Measurements from ENCODE around the gene CD79A. TPM values are rescaled to one million over a fixed set of nuclear protein-coding genes. Genes with fewer than 3 reads are reported as not detected.

Gene CD79A
- total RNA-seq, 1 experiment from 2014 or later, result 0.82 TPM

- peaks cover 89% of the 10 kb centered on the region for H3K36me3 Mint-ChIP-seq (ENCODE audit: insufficient read depth, unreplicated experiment)
- H3K27me3 ChIP-seq (replicated peaks; ENCODE audit: control insufficient read depth, insufficient read depth, low read length), result no peaks in the 10 kb centered on the region
- no peak for DNase-seq
- POLR2A ChIA-PET, result no interaction called here
- peaks cover 26% of the 10 kb centered on the region for H3K36me3 ChIP-seq (ENCODE audit: control insufficient read depth, insufficient read depth, low read length)
- H3K9me3 Mint-ChIP-seq (ENCODE audit: unreplicated experiment), result no peaks in the 10 kb centered on the region
- CTCF ChIA-PET, result interaction anchor here (1.4 kb wide), 1 partner anchor 10 kb away, joined by 3 read pairs; no protein-coding TSS in a partner anchor
- H3K4me3 Mint-ChIP-seq (ENCODE audit: unreplicated experiment), result peak overlapping the region; percentile 84
- no peak overlapping the region for H3K27ac Mint-ChIP-seq (ENCODE audit: unreplicated experiment)
- no TSS peak for BruUV-seq (replicated peaks)
- no peaks in the 10 kb centered on the region for H3K27me3 Mint-ChIP-seq (ENCODE audit: insufficient read depth, unreplicated experiment)
- H3K4me1 ChIP-seq, result peaks cover 23% of the 10 kb centered on the region
- no peak for TF ChIP-seq CTCF (IDR thresholded peaks at IDR 0.05; ENCODE audit: insufficient read depth in 1 of 2, low read depth in 1 of 2, low read length in 1 of 2, severe bottlenecking in 1 of 2, unreplicated experiment in 1 of 2)
- H3K4me1 Mint-ChIP-seq (ENCODE audit: low read depth, unreplicated experiment), result peaks cover 14% of the 10 kb centered on the region
- intact Hi-C loops (cut with micrococcal nuclease; ENCODE audit: unreplicated experiment), result no loop called here
- H3K4me3 ChIP-seq (ENCODE audit: low read depth, low read length), result no peak overlapping the region
- no peaks in the 10 kb centered on the region for H3K9me3 ChIP-seq
Measured at GRCh38 chr19:41863209-41863931, 13.7 kb upstream of the CD79A start.

GRCh38 chr19:41864374-41864773 is 12.7 kb upstream of the CD79A start:
- peaks cover 14% of the 10 kb centered on the region for H3K4me1 Mint-ChIP-seq (ENCODE audit: low read depth, unreplicated experiment)
- H3K4me3 Mint-ChIP-seq (ENCODE audit: unreplicated experiment), result peak overlapping the region; percentile 20
- DNase-seq, result peak in 1 of 2 experiments; percentile 35
- H3K4me3 ChIP-seq (ENCODE audit: low read depth, low read length), result no peak overlapping the region
- no peaks in the 10 kb centered on the region for H3K9me3 ChIP-seq
- no TSS peak for BruUV-seq (replicated peaks)
- intact Hi-C loops (cut with micrococcal nuclease; ENCODE audit: unreplicated experiment), result no loop called here
- no peaks in the 10 kb centered on the region for H3K27me3 ChIP-seq (replicated peaks; ENCODE audit: control insufficient read depth, insufficient read depth, low read length)
- POLR2A ChIA-PET, result interaction anchor here (0.8 kb wide), 1 partner anchor 9 kb away, joined by 3 read pairs; no protein-coding TSS in a partner anchor
- H3K27me3 Mint-ChIP-seq (ENCODE audit: insufficient read depth, unreplicated experiment), result no peaks in the 10 kb centered on the region
- H3K9me3 Mint-ChIP-seq (ENCODE audit: unreplicated experiment), result no peaks in the 10 kb centered on the region
- H3K27ac Mint-ChIP-seq (ENCODE audit: unreplicated experiment), result peak overlapping the region; percentile 74
- peaks cover 99% of the 10 kb centered on the region for H3K36me3 Mint-ChIP-seq (ENCODE audit: insufficient read depth, unreplicated experiment)
- H3K4me1 ChIP-seq, result peaks cover 26% of the 10 kb centered on the region
- H3K36me3 ChIP-seq (ENCODE audit: control insufficient read depth, insufficient read depth, low read length), result peaks cover 28% of the 10 kb centered on the region
- no peak for TF ChIP-seq CTCF (IDR thresholded peaks at IDR 0.05; ENCODE audit: insufficient read depth in 1 of 2, low read depth in 1 of 2, low read length in 1 of 2, severe bottlenecking in 1 of 2, unreplicated experiment in 1 of 2)
- CTCF ChIA-PET, result interaction anchor here (1.4 kb wide), 1 partner anchor 9 kb away, joined by 3 read pairs; no protein-coding TSS in a partner anchor

GRCh38 chr19:41866284-41866683 is 10.8 kb upstream of the CD79A start:
- ChIA-PET POLR2A (interaction anchor here (0.7 kb wide), 1 partner anchor 18 kb away, joined by 4 read pairs; no protein-coding TSS in a partner anchor), CTCF (no interaction called here)
- Mint-ChIP-seq H3K27me3 (ENCODE audit: insufficient read depth, unreplicated experiment) (no peaks in the 10 kb centered on the region), H3K4me1 (ENCODE audit: low read depth, unreplicated experiment) (peaks cover 14% of the 10 kb centered on the region), H3K36me3 (ENCODE audit: insufficient read depth, unreplicated experiment) (peaks cover 100% of the 10 kb centered on the region), H3K27ac (ENCODE audit: unreplicated experiment) (peak overlapping the region; percentile 47), H3K4me3 (ENCODE audit: unreplicated experiment) (peak overlapping the region; percentile 6), H3K9me3 (ENCODE audit: unreplicated experiment) (no peaks in the 10 kb centered on the region)
- Histone ChIP-seq H3K27me3 (replicated peaks; ENCODE audit: control insufficient read depth, insufficient read depth, low read length) (no peaks in the 10 kb centered on the region), H3K4me3 (ENCODE audit: low read depth, low read length) (no peak overlapping the region), H3K4me1 (peaks cover 31% of the 10 kb centered on the region), H3K9me3 (no peaks in the 10 kb centered on the region), H3K36me3 (ENCODE audit: control insufficient read depth, insufficient read depth, low read length) (peaks cover 26% of the 10 kb centered on the region)
- DNase-seq, result peak in 1 of 2 experiments; percentile 45
- no TSS peak for BruUV-seq (replicated peaks)
- TF ChIP-seq CTCF (IDR thresholded peaks at IDR 0.05; ENCODE audit: insufficient read depth in 1 of 2, low read depth in 1 of 2, low read length in 1 of 2, severe bottlenecking in 1 of 2, unreplicated experiment in 1 of 2), result no peak
- intact Hi-C loops (cut with micrococcal nuclease; ENCODE audit: unreplicated experiment), result no loop called here
